Suprapubic skin (tissue), 4 donors: ENCODE data around the gene CDH1. TPM values are rescaled to one million over a fixed set of nuclear protein-coding genes. Genes with fewer than 3 reads are reported as not detected.

ENCODE experiments used
- DNase-seq, 2 donors: peaks; one replicate each; pipeline ENCODE4 v3.0.0-alpha.2; 2019; ENCODE audit warnings: low spot score in 2 of 2
- H3K27ac ChIP-seq: fragments of 200-600 bp; sonication (generic); one replicate; pipeline ENCODE4 v1.5.1; 2019
- H3K27me3 ChIP-seq: fragments of 200-600 bp; sonication (generic); one replicate; pipeline ENCODE4 v1.5.1; 2019
- H3K36me3 ChIP-seq: fragments of 200-600 bp; sonication (generic); one replicate; pipeline ENCODE4 v1.5.1; 2019
- H3K4me1 ChIP-seq: fragments of 200-600 bp; sonication (generic); one replicate; pipeline ENCODE4 v1.5.1; 2019
- H3K4me3 ChIP-seq: fragments of 200-600 bp; sonication (generic); one replicate; pipeline ENCODE4 v1.5.1; 2019; ENCODE audit warnings: mild to moderate bottlenecking
- H3K9me3 ChIP-seq: fragments of 200-600 bp; sonication (generic); one replicate; pipeline ENCODE4 v1.5.1; 2019
- EP300 ChIP-seq: sonication (generic); formaldehyde crosslinking; IDR thresholded peaks from one replicate; pipeline ENCODE4 v1.6.1; 2017; ENCODE audit warnings: antibody characterized with exemption
- POLR2A ChIP-seq, 2 donors: fragments of 450-650 bp; IDR thresholded peaks; one replicate each; pipeline ENCODE4 v1.6.1; 2017; ENCODE audit warnings: antibody characterized with exemption in 2 of 2, mild to moderate bottlenecking in 2 of 2, moderate library complexity in 2 of 2
- POLR2AphosphoS5 ChIP-seq, 3 donors: sonication (generic); formaldehyde crosslinking; IDR thresholded peaks; one replicate each; pipeline ENCODE4 v1.6.1; 2017; ENCODE audit warnings: antibody characterized with exemption in 3 of 3
- WGBS: methylation state at CpG from one replicate; pipeline ENCODE4 v1.1.5; 2018; 5-methylcytosine and 5-hydroxymethylcytosine counted together
- total RNA-seq, 4 donors: library from RNA; depleted of rRNA; stranded (reverse); fragments of >200 nt; gene quantifications; one replicate each; pipeline ENCODE4 v1.1.0, GENCODE V29; 2016
- TF ChIP-seq, protein P1 (sequence below), 2 donors: fragments of 200-600 bp in 1 of 2; fragments of 450-650 bp in 1 of 2; sonication (generic) in 1 of 2; IDR thresholded peaks; one replicate each; pipeline ENCODE4 v1.5.1; 2016 to 2019; ENCODE audit warnings: antibody characterized with exemption in 2 of 2, mild to moderate bottlenecking in 1 of 2, moderate library complexity in 1 of 2

CDH1 gene
- total RNA-seq, 4 donors from 2014 or later, result 175 to 248 (median 223) TPM

DNA sequence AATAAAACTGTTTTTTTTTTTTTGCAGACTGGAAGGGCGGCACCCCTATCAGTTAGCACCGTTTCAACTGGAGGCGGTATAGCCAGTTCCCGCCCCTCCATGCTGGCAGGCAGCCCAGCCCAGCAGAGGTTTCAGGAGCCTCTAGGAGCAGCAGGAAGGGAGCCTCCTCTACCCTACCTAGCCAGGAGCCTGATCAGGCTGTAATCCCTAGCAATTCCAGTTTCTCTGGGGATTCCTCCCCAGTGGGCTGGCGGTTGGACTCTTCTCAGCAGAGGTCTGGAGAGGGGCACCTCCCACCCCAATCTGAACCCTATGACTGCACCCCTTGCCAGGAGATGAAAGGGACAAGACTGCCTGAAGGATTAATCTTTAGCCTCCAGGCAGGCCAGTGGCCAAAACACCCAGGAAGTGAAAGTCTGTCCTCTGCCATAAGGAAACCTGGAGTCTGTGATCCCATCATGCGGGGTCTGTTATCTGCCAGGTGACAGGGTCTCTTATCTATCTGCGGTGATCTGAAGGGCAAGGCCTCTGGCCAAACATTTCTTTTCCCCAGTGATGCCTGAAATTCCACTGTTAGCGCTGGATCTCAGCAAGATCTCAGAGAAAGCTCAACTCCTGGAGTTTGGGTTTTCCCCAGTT is 4.9 kb upstream of the CDH1 start:
- DNase-seq, result no peak
- Histone ChIP-seq H3K27ac (peak overlapping the region; percentile 54), H3K4me3 (no peak overlapping the region), H3K9me3 (no peaks in the 10 kb centered on the region), H3K36me3 (no peaks in the 10 kb centered on the region), H3K4me1 (peaks cover 10% of the 10 kb centered on the region), H3K27me3 (peaks cover 18% of the 10 kb centered on the region)
- WGBS, result 21% methylated on average over 7 of the region's 8 CpGs
- TF ChIP-seq EP300 (no peak), POLR2AphosphoS5 (IDR thresholded peaks at IDR 0.05) (no peak), POLR2A (IDR thresholded peaks at IDR 0.05) (no peak)
- TF ChIP-seq, protein P1, sequence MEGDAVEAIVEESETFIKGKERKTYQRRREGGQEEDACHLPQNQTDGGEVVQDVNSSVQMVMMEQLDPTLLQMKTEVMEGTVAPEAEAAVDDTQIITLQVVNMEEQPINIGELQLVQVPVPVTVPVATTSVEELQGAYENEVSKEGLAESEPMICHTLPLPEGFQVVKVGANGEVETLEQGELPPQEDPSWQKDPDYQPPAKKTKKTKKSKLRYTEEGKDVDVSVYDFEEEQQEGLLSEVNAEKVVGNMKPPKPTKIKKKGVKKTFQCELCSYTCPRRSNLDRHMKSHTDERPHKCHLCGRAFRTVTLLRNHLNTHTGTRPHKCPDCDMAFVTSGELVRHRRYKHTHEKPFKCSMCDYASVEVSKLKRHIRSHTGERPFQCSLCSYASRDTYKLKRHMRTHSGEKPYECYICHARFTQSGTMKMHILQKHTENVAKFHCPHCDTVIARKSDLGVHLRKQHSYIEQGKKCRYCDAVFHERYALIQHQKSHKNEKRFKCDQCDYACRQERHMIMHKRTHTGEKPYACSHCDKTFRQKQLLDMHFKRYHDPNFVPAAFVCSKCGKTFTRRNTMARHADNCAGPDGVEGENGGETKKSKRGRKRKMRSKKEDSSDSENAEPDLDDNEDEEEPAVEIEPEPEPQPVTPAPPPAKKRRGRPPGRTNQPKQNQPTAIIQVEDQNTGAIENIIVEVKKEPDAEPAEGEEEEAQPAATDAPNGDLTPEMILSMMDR (IDR thresholded peaks at IDR 0.05), result no peak

DNA sequence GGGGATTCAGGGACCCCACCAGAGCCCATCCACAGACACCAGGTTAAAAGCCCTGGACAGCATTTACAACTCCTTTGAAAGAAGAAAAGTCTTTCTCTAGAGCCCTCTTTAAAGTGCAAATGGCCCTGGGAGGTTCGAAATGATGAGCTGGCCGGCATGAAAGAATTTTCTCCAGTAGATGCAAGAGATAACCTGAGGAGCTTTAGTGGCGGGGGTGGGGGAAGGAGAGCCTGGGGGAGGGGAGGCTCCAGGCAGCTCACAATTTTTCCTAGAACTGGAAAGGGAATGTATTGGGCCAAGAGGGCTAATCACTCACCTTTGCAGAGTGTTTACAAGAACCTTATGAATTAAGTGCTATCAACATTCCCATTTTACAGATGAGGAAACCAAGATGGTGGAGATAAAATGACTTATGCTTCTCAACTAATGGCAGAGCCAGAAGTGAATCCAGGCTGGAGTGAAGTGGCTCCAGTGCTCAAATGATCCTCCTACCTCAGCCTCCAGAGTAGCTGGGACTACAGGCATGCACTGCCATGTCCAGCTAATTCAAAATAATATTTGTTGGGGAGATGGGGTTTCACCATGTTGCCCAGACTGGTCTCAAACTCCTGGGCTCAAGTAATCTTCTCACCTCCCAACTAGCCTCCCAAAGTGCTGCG is 4.2 kb upstream of the CDH1 start:
- Histone ChIP-seq H3K4me3 (no peak overlapping the region), H3K4me1 (peaks cover 14% of the 10 kb centered on the region), H3K27me3 (peaks cover 25% of the 10 kb centered on the region), H3K27ac (no peak overlapping the region), H3K36me3 (no peaks in the 10 kb centered on the region), H3K9me3 (no peaks in the 10 kb centered on the region)
- no peak for DNase-seq
- TF ChIP-seq EP300 (no peak), POLR2A (IDR thresholded peaks at IDR 0.05) (no peak)
- WGBS, result 27% methylated on average over 3 of the region's 4 CpGs

DNA sequence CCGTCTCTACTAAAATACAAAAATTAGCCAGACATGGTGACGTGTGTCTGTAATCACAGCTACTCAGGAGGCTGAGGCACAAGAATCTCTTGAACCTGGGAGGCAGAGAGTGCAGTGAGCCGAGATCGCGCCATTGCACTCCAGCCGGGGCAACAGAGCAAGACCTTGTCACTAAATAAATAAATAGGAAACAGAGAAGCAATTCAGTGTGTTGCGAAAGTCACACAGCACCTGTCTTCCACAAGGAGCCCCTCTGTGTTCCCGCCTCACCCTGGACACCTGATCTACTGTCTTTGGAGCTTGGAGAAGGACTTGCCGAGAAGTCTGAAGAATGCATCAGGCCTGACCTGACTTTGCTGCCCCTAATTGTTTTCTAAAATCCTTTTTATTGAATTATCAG is 3.5 kb upstream of the CDH1 start:
- H3K36me3 ChIP-seq, result no peaks in the 10 kb centered on the region

DNA sequence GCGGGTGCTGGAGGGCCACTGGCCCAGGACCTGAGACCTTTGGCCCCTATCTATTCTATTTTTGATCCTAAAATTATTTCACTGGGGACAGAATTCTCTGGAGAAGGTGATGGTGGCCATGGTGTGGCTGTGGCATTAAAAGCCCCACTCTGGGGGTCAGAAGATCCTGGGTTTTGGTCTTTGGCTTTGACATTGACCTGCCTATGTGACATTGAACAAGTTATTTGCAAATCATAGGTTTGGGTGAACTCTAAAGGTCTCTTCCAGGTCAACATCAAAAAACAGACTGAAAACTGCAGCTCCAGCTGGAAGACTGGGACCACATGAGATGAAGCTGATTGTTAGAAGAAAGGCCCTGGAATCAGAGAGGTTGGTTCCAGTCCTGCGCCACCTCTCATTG is 2.3 kb upstream of the CDH1 start:
- Histone ChIP-seq H3K9me3 (no peaks in the 10 kb centered on the region), H3K36me3 (no peaks in the 10 kb centered on the region), H3K4me1 (peaks cover 26% of the 10 kb centered on the region), H3K27ac (no peak overlapping the region), H3K27me3 (peaks cover 30% of the 10 kb centered on the region), H3K4me3 (no peak overlapping the region)
- WGBS, result 96% methylated on average over 2 of the region's 2 CpGs
- no peak for TF ChIP-seq POLR2A (IDR thresholded peaks at IDR 0.05)
- TF ChIP-seq, protein P1 (IDR thresholded peaks at IDR 0.05), result no peak
- no peak for TF ChIP-seq POLR2AphosphoS5 (IDR thresholded peaks at IDR 0.05)
- TF ChIP-seq EP300, result no peak
- no peak for DNase-seq

More for the DNA sequence above, 3.5 kb upstream of the CDH1 start:
- H3K27me3 ChIP-seq, result peaks cover 30% of the 10 kb centered on the region
- TF ChIP-seq POLR2AphosphoS5 (IDR thresholded peaks at IDR 0.05) (no peak), POLR2A (IDR thresholded peaks at IDR 0.05) (no peak), EP300 (no peak)
- TF ChIP-seq, protein P1 (IDR thresholded peaks at IDR 0.05), result no peak
- no peak for DNase-seq
- no peak overlapping the region for H3K27ac ChIP-seq
- H3K4me1 ChIP-seq, result peaks cover 19% of the 10 kb centered on the region
- no peak overlapping the region for H3K4me3 ChIP-seq
- no peaks in the 10 kb centered on the region for H3K9me3 ChIP-seq
- 93% methylated on average over 9 of the region's 9 CpGs for WGBS

DNA sequence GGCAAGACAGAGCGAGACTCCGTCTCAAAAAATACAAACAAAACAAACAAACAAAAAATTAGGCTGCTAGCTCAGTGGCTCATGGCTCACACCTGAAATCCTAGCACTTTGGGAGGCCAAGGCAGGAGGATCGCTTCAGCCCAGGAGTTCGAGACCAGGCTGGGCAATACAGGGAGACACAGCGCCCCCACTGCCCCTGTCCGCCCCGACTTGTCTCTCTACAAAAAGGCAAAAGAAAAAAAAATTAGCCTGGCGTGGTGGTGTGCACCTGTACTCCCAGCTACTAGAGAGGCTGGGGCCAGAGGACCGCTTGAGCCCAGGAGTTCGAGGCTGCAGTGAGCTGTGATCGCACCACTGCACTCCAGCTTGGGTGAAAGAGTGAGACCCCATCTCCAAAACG is 531 bp upstream of the CDH1 start:
- Histone ChIP-seq H3K4me3 (peak overlapping the region; percentile 60), H3K27ac (no peak overlapping the region), H3K36me3 (no peaks in the 10 kb centered on the region), H3K27me3 (peaks cover 30% of the 10 kb centered on the region), H3K9me3 (no peaks in the 10 kb centered on the region), H3K4me1 (peaks cover 35% of the 10 kb centered on the region)
- WGBS, result 83% methylated on average over 12 of the region's 12 CpGs
- TF ChIP-seq EP300, result no peak
- no peak for TF ChIP-seq POLR2A (IDR thresholded peaks at IDR 0.05)
- no peak for TF ChIP-seq POLR2AphosphoS5 (IDR thresholded peaks at IDR 0.05)
- TF ChIP-seq, protein P1 (IDR thresholded peaks at IDR 0.05), result no peak
- DNase-seq, result no peak
